H1 (cell line): ENCODE results near the gene FAM81B. TPM values are rescaled to one million over a fixed set of nuclear protein-coding genes. Genes with fewer than 3 reads are reported as not detected.

ENCODE experiments used
- CBX8 ChIP-seq: fragments of 300-800, 300-1000 bp; sonication (generic); IDR thresholded peaks from 2 replicates; pipeline ENCODE4 v1.7.1; 2016; ENCODE audit warnings: low read depth, low read length, borderline replicate concordance
- FOSL1 ChIP-seq: IDR thresholded peaks from 2 replicates; pipeline ENCODE4 v1.6.1; 2011; ENCODE audit warnings: mild to moderate bottlenecking, low read depth, low read length, moderate library complexity; ENCODE audit not compliant: insufficient read depth
- RFX5 ChIP-seq: IDR thresholded peaks from 2 replicates; pipeline ENCODE4 v1.6.1; 2011; ENCODE audit warnings: low read depth, low read length, improper control_type of control experiment, borderline replicate concordance
- polyA plus RNA-seq, 7 experiments: library from polyadenylated mRNA; depleted of rRNA in 3 of 7; stranded (reverse) in 5 of 7; unstranded in 2 of 7; fragments of >200 nt in 5 of 7; fragments of 200-250 nt in 2 of 7; gene quantifications; 1 replicate in 5 of 7; 2 replicates in 1 of 7; 4 replicates in 1 of 7; pipeline versions ENCODE4 v1.2.1 to v1.2.3, GENCODE V29; 2011 to 2013; ENCODE audit warnings: missing spikeins in 2 of 7, mixed read lengths in 2 of 7
- total RNA-seq: library from RNA; stranded (reverse); fragmentation: NEBNext Ultra II Directional; extraction: Animal tissue kit (Norgen Biotek cat#: 25700); gene quantifications from 2 replicates; pipeline ENCODE4 v1.2.1, GENCODE V29; 2021

The FAM81B gene
- total and polyA plus RNA-seq, 2 of the 8 experiments (the other 6 are each of a cell fraction or from before 2014, with no cell fraction given) = not detected

- TF ChIP-seq CBX8 = no peak
- no peak for TF ChIP-seq RFX5
- TF ChIP-seq FOSL1 = no peak
- TF ChIP-seq, all 59 proteins: peak for 0
Observed at GRCh38 chr5:95445442-95445841, 54.3 kb downstream of the FAM81B start (continued).
